ENCODE measurements around the gene SEMA6A.

DNA sequence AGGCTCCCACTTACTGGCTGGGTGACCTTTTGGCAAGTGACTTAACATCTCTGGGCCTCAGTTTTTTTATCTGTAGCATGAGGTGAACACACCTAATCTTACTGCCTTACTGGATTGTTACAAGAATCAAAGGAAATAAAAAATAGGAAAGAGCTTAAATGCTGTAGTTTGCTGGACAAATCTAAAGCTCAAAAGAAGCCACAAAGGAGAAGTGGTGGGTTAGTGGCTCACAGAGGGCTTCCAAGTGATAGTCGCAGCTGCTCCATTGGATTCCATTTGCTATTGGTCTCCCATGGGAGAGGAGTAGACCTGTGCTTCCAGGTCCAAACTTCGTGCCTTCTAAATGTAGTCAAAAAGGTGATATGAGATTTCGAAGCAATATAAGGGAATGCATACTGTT is 123.6 kb downstream of the SEMA6A start:
- no peak for TF ChIP-seq ZNF232 (CRISPR knock-in tag; IDR thresholded peaks at IDR 0.05)
- TF ChIP-seq, protein P1, sequence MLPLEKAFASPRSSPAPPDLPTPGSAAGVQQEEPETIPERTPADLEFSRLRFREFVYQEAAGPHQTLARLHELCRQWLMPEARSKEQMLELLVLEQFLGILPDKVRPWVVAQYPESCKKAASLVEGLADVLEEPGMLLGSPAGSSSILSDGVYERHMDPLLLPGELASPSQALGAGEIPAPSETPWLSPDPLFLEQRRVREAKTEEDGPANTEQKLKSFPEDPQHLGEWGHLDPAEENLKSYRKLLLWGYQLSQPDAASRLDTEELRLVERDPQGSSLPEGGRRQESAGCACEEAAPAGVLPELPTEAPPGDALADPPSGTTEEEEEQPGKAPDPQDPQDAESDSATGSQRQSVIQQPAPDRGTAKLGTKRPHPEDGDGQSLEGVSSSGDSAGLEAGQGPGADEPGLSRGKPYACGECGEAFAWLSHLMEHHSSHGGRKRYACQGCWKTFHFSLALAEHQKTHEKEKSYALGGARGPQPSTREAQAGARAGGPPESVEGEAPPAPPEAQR (CRISPR knock-in tag; IDR thresholded peaks at IDR 0.05) = no peak
- TF ChIP-seq IRF2 (CRISPR knock-in tag; IDR thresholded peaks at IDR 0.05; ENCODE audit: borderline replicate concordance, low read depth) = no peak
- TF ChIP-seq, protein P2, sequence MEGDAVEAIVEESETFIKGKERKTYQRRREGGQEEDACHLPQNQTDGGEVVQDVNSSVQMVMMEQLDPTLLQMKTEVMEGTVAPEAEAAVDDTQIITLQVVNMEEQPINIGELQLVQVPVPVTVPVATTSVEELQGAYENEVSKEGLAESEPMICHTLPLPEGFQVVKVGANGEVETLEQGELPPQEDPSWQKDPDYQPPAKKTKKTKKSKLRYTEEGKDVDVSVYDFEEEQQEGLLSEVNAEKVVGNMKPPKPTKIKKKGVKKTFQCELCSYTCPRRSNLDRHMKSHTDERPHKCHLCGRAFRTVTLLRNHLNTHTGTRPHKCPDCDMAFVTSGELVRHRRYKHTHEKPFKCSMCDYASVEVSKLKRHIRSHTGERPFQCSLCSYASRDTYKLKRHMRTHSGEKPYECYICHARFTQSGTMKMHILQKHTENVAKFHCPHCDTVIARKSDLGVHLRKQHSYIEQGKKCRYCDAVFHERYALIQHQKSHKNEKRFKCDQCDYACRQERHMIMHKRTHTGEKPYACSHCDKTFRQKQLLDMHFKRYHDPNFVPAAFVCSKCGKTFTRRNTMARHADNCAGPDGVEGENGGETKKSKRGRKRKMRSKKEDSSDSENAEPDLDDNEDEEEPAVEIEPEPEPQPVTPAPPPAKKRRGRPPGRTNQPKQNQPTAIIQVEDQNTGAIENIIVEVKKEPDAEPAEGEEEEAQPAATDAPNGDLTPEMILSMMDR (IDR thresholded peaks at IDR 0.05) = no peak
- no peak for TF ChIP-seq NFYB (CRISPR knock-in tag; conservative IDR thresholded peaks at IDR 0.05; ENCODE audit: low read depth)
- TF ChIP-seq SP1 (CRISPR knock-in tag; conservative IDR thresholded peaks at IDR 0.05) = no peak
